ENCODE measurements around the gene SLC12A3. TPM values are rescaled to one million over a fixed set of nuclear protein-coding genes. Genes with fewer than 3 reads are reported as not detected.
A peak's percentile ranks its signal among the peaks of the same experiment; 100 is the strongest.

The SLC12A3 gene
- total RNA-seq, 1 donor from 2014 or later, result not detected

- Mint-ChIP-seq H3K36me3 (ENCODE audit: low read depth) (no peaks in the 10 kb centered on the region), H3K27ac (ENCODE audit: unreplicated experiment) (peak overlapping the region; percentile 39), H3K27me3 (ENCODE audit: low read depth) (no peaks in the 10 kb centered on the region), H3K4me3 (no peak overlapping the region), H3K9me3 (no peaks in the 10 kb centered on the region), H3K4me1 (no peaks in the 10 kb centered on the region)
- DNase-seq (ENCODE audit: low read depth, low spot score), result peak; percentile 95
- TF ChIP-seq CTCF (conservative IDR thresholded peaks at IDR 0.05), result peak; percentile 85
Measured at GRCh38 chr16:56964243-56965148, 99.5 kb downstream of the SLC12A3 start.

Small RNAs within 50 kb of the gene (microRNA-seq; reads per million reads assigned to microRNA genes)
- 56.9 reads per million, percentile 53 among the genes with 10 or more reads in this experiment for gene MIR138-2
- not detected for gene MIR6863

Other genes starting within 250 kb of the SLC12A3 start
- gene MT1E, start 239.4 kb upstream of the SLC12A3 start, total RNA-seq, result 0.49 and 0.59 TPM in 2 replicates
- gene MT1M, start 232.5 kb upstream of the SLC12A3 start, total RNA-seq, result not detected in 2 replicates
- not detected in 2 replicates for gene MT1A, start 226.5 kb upstream of the SLC12A3 start, total RNA-seq
- not detected in 2 replicates for gene MT1B, start 213.3 kb upstream of the SLC12A3 start, total RNA-seq
- 1.5 and 2.4 TPM in 2 replicates for gene MT1F, start 207.2 kb upstream of the SLC12A3 start, total RNA-seq
- gene MT1G, start 197.1 kb upstream of the SLC12A3 start, total RNA-seq, result not detected in 2 replicates
- not detected in 2 replicates for gene MT1H, start 195.4 kb upstream of the SLC12A3 start, total RNA-seq
- 13.2 and 18.8 TPM in 2 replicates for gene MT1X, start 182.7 kb upstream of the SLC12A3 start, total RNA-seq
- gene NUP93, start 135.1 kb upstream of the SLC12A3 start, total RNA-seq, result 151 and 152 TPM in 2 replicates
- 32.9 and 34.0 TPM in 2 replicates for gene HERPUD1, start 66.9 kb downstream of the SLC12A3 start, total RNA-seq
- gene CETP, start 96.7 kb downstream of the SLC12A3 start, total RNA-seq, result not detected in 2 replicates
- 0.26 TPM in 1 of 2 replicates, not detected in the other for gene NLRC5, start 124.3 kb downstream of the SLC12A3 start, total RNA-seq
- gene CPNE2, start 227.4 kb downstream of the SLC12A3 start, total RNA-seq, result 33.1 and 36.9 TPM in 2 replicates

Measured in neural crest cell (in vitro differentiated cells).